Cerebellar cortex (tissue), 1 donor: Measurements from ENCODE around the gene LONP1.

Source experiments
- DNase-seq: peaks from one replicate; pipeline ENCODE4 v3.0.0-alpha.2; 2015; ENCODE audit warnings: low spot score

LONP1 gene

GRCh38 chr19:5678071-5678718 lies 41.8 kb downstream of the LONP1 start:
- no peak for DNase-seq

GRCh38 chr19:5677580-5677979 lies 42.4 kb downstream of the LONP1 start:
- DNase-seq, result no peak

- no peak for DNase-seq
Observed at GRCh38 chr19:5677136-5677535, 42.8 kb downstream of the LONP1 start.

GRCh38 chr19:5676772-5677105 lies 43.2 kb downstream of the LONP1 start:
- no peak for DNase-seq

GRCh38 chr19:5676105-5676771 lies 43.7 kb downstream of the LONP1 start:
- DNase-seq, result no peak

- no peak for DNase-seq
Observed at GRCh38 chr19:5674714-5675113, 45.2 kb downstream of the LONP1 start.

GRCh38 chr19:5673752-5674151 lies 46.2 kb downstream of the LONP1 start:
- no peak for DNase-seq

- no peak for DNase-seq
Observed at GRCh38 chr19:5672708-5673459, 47.1 kb downstream of the LONP1 start.

- DNase-seq, result no peak
Observed at GRCh38 chr19:5671600-5671999, 48.3 kb downstream of the LONP1 start.

- no peak for DNase-seq
Observed at GRCh38 chr19:5669212-5669611, 50.7 kb downstream of the LONP1 start.

- no peak for DNase-seq
Observed at GRCh38 chr19:5667751-5668271, 52.1 kb downstream of the LONP1 start.

GRCh38 chr19:5666921-5667610 lies 52.9 kb downstream of the LONP1 start:
- no peak for DNase-seq

- DNase-seq, result no peak
Observed at GRCh38 chr19:5665781-5666513, 54.0 kb downstream of the LONP1 start.

GRCh38 chr19:5664515-5664914 lies 55.4 kb downstream of the LONP1 start:
- DNase-seq, result no peak

GRCh38 chr19:5663904-5664303 lies 56.0 kb downstream of the LONP1 start:
- no peak for DNase-seq

- no peak for DNase-seq
Observed at GRCh38 chr19:5661483-5661882, 58.5 kb downstream of the LONP1 start.

GRCh38 chr19:5655412-5655811 lies 64.5 kb downstream of the LONP1 start:
- DNase-seq, result no peak

GRCh38 chr19:5654931-5655330 lies 65.0 kb downstream of the LONP1 start:
- no peak for DNase-seq

GRCh38 chr19:5652261-5652660 lies 67.7 kb downstream of the LONP1 start:
- DNase-seq, result no peak

- no peak for DNase-seq
Observed at GRCh38 chr19:5651361-5651760, 68.6 kb downstream of the LONP1 start.

GRCh38 chr19:5648464-5648863 lies 71.5 kb downstream of the LONP1 start:
- no peak for DNase-seq

- DNase-seq, result no peak
Observed at GRCh38 chr19:5646703-5647102, 73.2 kb downstream of the LONP1 start.
